ENCODE data around the gene COLEC11.
"Not testable (repeated sequence)": the region's sequence is repeated elsewhere in the genome, so short reads cannot be mapped to it uniquely, and the experiment has no call there.

Gene COLEC11

GRCh38 chr2:3631851-3632659 is 37.1 kb downstream of the COLEC11 start (continued):
- no peak for TF ChIP-seq TOX (CRISPR knock-in tag; IDR thresholded peaks at IDR 0.05; ENCODE audit: borderline replicate concordance)
- TF ChIP-seq ISL1 (CRISPR knock-in tag; IDR thresholded peaks at IDR 0.05) = no peak
- no peak for TF ChIP-seq TCF4 (CRISPR knock-in tag; IDR thresholded peaks at IDR 0.05; ENCODE audit: borderline replicate concordance)
- TF ChIP-seq POU6F1 (CRISPR knock-in tag; IDR thresholded peaks at IDR 0.05; ENCODE audit: borderline replicate concordance, low read depth) = no peak
- no peak for TF ChIP-seq PPARA (CRISPR knock-in tag; IDR thresholded peaks at IDR 0.05; ENCODE audit: borderline replicate concordance)
- TF ChIP-seq SNAI2 (CRISPR knock-in tag; IDR thresholded peaks at IDR 0.05) = no peak
- TF ChIP-seq TSHZ2 (CRISPR knock-in tag; IDR thresholded peaks at IDR 0.05) = no peak
- no peak for TF ChIP-seq ZNF70 (CRISPR knock-in tag; IDR thresholded peaks at IDR 0.05)
- TF ChIP-seq BACH2 (CRISPR knock-in tag; IDR thresholded peaks at IDR 0.05; ENCODE audit: borderline replicate concordance) = no peak
- TF ChIP-seq ARNTL (CRISPR knock-in tag; IDR thresholded peaks at IDR 0.05; ENCODE audit: borderline replicate concordance, low read depth) = no peak

GRCh38 chr2:3633089-3633981 is 38.4 kb downstream of the COLEC11 start:
- peak; percentile 18; the same call in 2 of the 3 replicates for ATAC-seq
- TF ChIP-seq TCF4 (CRISPR knock-in tag; IDR thresholded peaks at IDR 0.05; ENCODE audit: borderline replicate concordance) (peak; percentile 27; the same call in 1 of the 2 replicates), OSR1 (CRISPR knock-in tag; IDR thresholded peaks at IDR 0.05) (no peak)

GRCh38 chr2:3633982-3634595 is 39.2 kb downstream of the COLEC11 start:
- ATAC-seq = no peak
- TF ChIP-seq ZFP3 (CRISPR knock-in tag; IDR thresholded peaks at IDR 0.05) (no peak), TCF4 (CRISPR knock-in tag; IDR thresholded peaks at IDR 0.05; ENCODE audit: borderline replicate concordance) (no peak)

GRCh38 chr2:3634596-3635121 is 39.7 kb downstream of the COLEC11 start:
- no peak for ATAC-seq
- TF ChIP-seq POU6F1 (CRISPR knock-in tag; IDR thresholded peaks at IDR 0.05; ENCODE audit: borderline replicate concordance, low read depth) = no peak
- TF ChIP-seq OSR1 (CRISPR knock-in tag; IDR thresholded peaks at IDR 0.05) = no peak
- no peak for TF ChIP-seq BACH2 (CRISPR knock-in tag; IDR thresholded peaks at IDR 0.05; ENCODE audit: borderline replicate concordance)
- no peak for TF ChIP-seq ZFP3 (CRISPR knock-in tag; IDR thresholded peaks at IDR 0.05)
- TF ChIP-seq ESRRG (CRISPR knock-in tag; IDR thresholded peaks at IDR 0.05) = no peak

GRCh38 chr2:3635171-3635974 is 40.5 kb downstream of the COLEC11 start:
- no peak for ATAC-seq
- no peak for TF ChIP-seq ZNF565 (CRISPR knock-in tag; conservative IDR thresholded peaks at IDR 0.05; ENCODE audit: low read depth)
- TF ChIP-seq RARB (CRISPR knock-in tag; IDR thresholded peaks at IDR 0.05) = no peak
- no peak for TF ChIP-seq SNAI2 (CRISPR knock-in tag; IDR thresholded peaks at IDR 0.05)
- no peak for TF ChIP-seq GLIS3 (CRISPR knock-in tag; IDR thresholded peaks at IDR 0.05)

GRCh38 chr2:3635975-3636327 is 41.0 kb downstream of the COLEC11 start:
- ATAC-seq = not testable (repeated sequence)
